Thyroid gland (tissue), 4 donors: ENCODE data around the gene RHOBTB1. TPM values are rescaled to one million over a fixed set of nuclear protein-coding genes. Genes with fewer than 3 reads are reported as not detected.

Experiments used
- DNase-seq, 2 donors: peaks; one replicate each; pipeline ENCODE4 v3.0.0-alpha.2; 2019
- H3K27ac ChIP-seq, 3 donors: fragments of 200-600 bp; sonication (generic); 1 replicate in 2 of 3; 2 replicates in 1 of 3; pipeline ENCODE4 v1.5.1; 2016 to 2019; ENCODE audit warnings: mild to moderate bottlenecking in 1 of 3, moderate library complexity in 1 of 3
- H3K27me3 ChIP-seq: fragments of 200-600 bp; sonication (generic); one replicate; pipeline ENCODE4 v1.5.1; 2019
- H3K36me3 ChIP-seq, 2 donors: fragments of 200-600 bp; sonication (generic); one replicate each; pipeline ENCODE4 v1.5.1; 2016 to 2019
- H3K4me1 ChIP-seq, 2 donors: fragments of 200-600 bp; sonication (generic); one replicate each; pipeline ENCODE4 v1.5.1; 2017 to 2019
- H3K4me3 ChIP-seq, 3 donors: fragments of 200-600 bp; sonication (generic); replicated peaks in 1 of 3; 1 replicate in 2 of 3; 2 replicates in 1 of 3; pipeline ENCODE4 v1.5.1; 2016; ENCODE audit warnings: mild to moderate bottlenecking in 1 of 3
- H3K9me3 ChIP-seq: fragments of 200-600 bp; sonication (generic); one replicate; pipeline ENCODE4 v1.5.1; 2017
- CTCF ChIP-seq, 6 experiments: fragments of 200-600 bp in 3 of 6; fragments of 450-650 bp in 3 of 6; sonication (generic) in 3 of 6; IDR thresholded peaks; one replicate each; pipeline ENCODE4 v1.5.1; 2016 to 2019; ENCODE audit warnings: antibody characterized with exemption in 6 of 6, mild to moderate bottlenecking in 2 of 6, inconsistent platforms in 1 of 6, moderate library complexity in 1 of 6
- POLR2A ChIP-seq, 2 donors: fragments of 450-650 bp; IDR thresholded peaks; one replicate each; pipeline ENCODE4 v1.6.1; 2017; ENCODE audit warnings: antibody characterized with exemption in 2 of 2, mild to moderate bottlenecking in 2 of 2, moderate library complexity in 1 of 2
- WGBS, 2 donors: methylation state at CpG; one replicate each; pipeline ENCODE4 v1.1.5; 2017; 5-methylcytosine and 5-hydroxymethylcytosine counted together
- intact Hi-C: fragments of 100-400 bp; cut with DNase I; formaldehyde crosslinking; loops from one replicate; pipeline ENCODE4 v1.15.1; 2023
- total RNA-seq, 4 donors: library from RNA; depleted of rRNA; stranded (reverse); fragments of >200 nt; gene quantifications; one replicate each; pipeline ENCODE4 v1.2.3, GENCODE V29; 2016

RHOBTB1 gene
- total RNA-seq, 4 donors from 2014 or later: 6.8 to 10.5 (median 9.1) TPM

GRCh38 chr10:60896810-60897209 is 47.2 kb downstream of the RHOBTB1 start:
- no peaks in the 10 kb centered on the region for H3K27me3 ChIP-seq
- DNase-seq: no peak
- 76 to 82% methylated on average over 2 of the region's 2 CpGs for WGBS, 2 donors
- TF ChIP-seq CTCF (IDR thresholded peaks at IDR 0.05) (no peak), POLR2A (IDR thresholded peaks at IDR 0.05) (no peak)
- no peaks in the 10 kb centered on the region for H3K9me3 ChIP-seq
- H3K4me3 ChIP-seq: no peak overlapping the region
- no peak overlapping the region for H3K27ac ChIP-seq
- no peaks in the 10 kb centered on the region for H3K36me3 ChIP-seq
- H3K4me1 ChIP-seq: no peaks in the 10 kb centered on the region
- intact Hi-C loops: loop anchor here (10.0 kb wide), 1 partner anchor 48 kb away; the partner anchor contains the start of gene RHOBTB1

GRCh38 chr10:60896033-60896432 is 48.0 kb downstream of the RHOBTB1 start:
- TF ChIP-seq CTCF (IDR thresholded peaks at IDR 0.05): no peak
- TF ChIP-seq POLR2A (IDR thresholded peaks at IDR 0.05): no peak
- no peak for DNase-seq
- no peak overlapping the region for H3K4me3 ChIP-seq
- no peaks in the 10 kb centered on the region for H3K36me3 ChIP-seq
- no peaks in the 10 kb centered on the region for H3K9me3 ChIP-seq
- intact Hi-C loops: loop anchor here (10.0 kb wide), 1 partner anchor 49 kb away; the partner anchor contains the start of gene RHOBTB1
- H3K27ac ChIP-seq: no peak overlapping the region
- H3K27me3 ChIP-seq: no peaks in the 10 kb centered on the region
- H3K4me1 ChIP-seq: no peaks in the 10 kb centered on the region

- H3K36me3 ChIP-seq: no peaks in the 10 kb centered on the region
- no peak overlapping the region for H3K4me3 ChIP-seq
- no peak for TF ChIP-seq POLR2A (IDR thresholded peaks at IDR 0.05)
- TF ChIP-seq CTCF (IDR thresholded peaks at IDR 0.05): no peak
- H3K27ac ChIP-seq: no peak overlapping the region
- intact Hi-C loops: loop anchor here (10.0 kb wide), 1 partner anchor 50 kb away; the partner anchor contains the start of gene RHOBTB1
- no peaks in the 10 kb centered on the region for H3K4me1 ChIP-seq
- H3K27me3 ChIP-seq: no peaks in the 10 kb centered on the region
- DNase-seq: no peak
- no peaks in the 10 kb centered on the region for H3K9me3 ChIP-seq
Observed at GRCh38 chr10:60894786-60895185, 49.2 kb downstream of the RHOBTB1 start.

GRCh38 chr10:60893231-60893630 is 50.8 kb downstream of the RHOBTB1 start:
- Histone ChIP-seq H3K36me3 (peaks cover 0 to 3% of the 10 kb centered on the region in 2 donors), H3K4me3 (no peak overlapping the region), H3K4me1 (no peaks in the 10 kb centered on the region), H3K27ac (no peak overlapping the region), H3K9me3 (no peaks in the 10 kb centered on the region), H3K27me3 (no peaks in the 10 kb centered on the region)
- TF ChIP-seq CTCF (IDR thresholded peaks at IDR 0.05) (no peak), POLR2A (IDR thresholded peaks at IDR 0.05) (no peak)
- no peak for DNase-seq
- intact Hi-C loops: loop anchor here (10.0 kb wide), 1 partner anchor 52 kb away; the partner anchor contains the start of gene RHOBTB1
- 95 to 98% methylated on average over 3 of the region's 3 CpGs for WGBS, 2 donors

- no peaks in the 10 kb centered on the region for H3K9me3 ChIP-seq
- H3K27me3 ChIP-seq: no peaks in the 10 kb centered on the region
- 96 to 97% methylated on average over 8 of the region's 8 CpGs for WGBS, 2 donors
- peaks cover 0 to 4% of the 10 kb centered on the region in 2 donors for H3K36me3 ChIP-seq
- no peaks in the 10 kb centered on the region for H3K4me1 ChIP-seq
- no peak for TF ChIP-seq POLR2A (IDR thresholded peaks at IDR 0.05)
- no peak for TF ChIP-seq CTCF (IDR thresholded peaks at IDR 0.05)
- intact Hi-C loops: loop anchor here (10.0 kb wide), 1 partner anchor 52 kb away; the partner anchor contains the start of gene RHOBTB1
- DNase-seq: no peak
- no peak overlapping the region for H3K4me3 ChIP-seq
- no peak overlapping the region for H3K27ac ChIP-seq
Observed at GRCh38 chr10:60892571-60892970, 51.4 kb downstream of the RHOBTB1 start.
